IMR-90 (cell line): ENCODE data around the gene MPRIP.

Experiments
- CEBPB ChIP-seq: IDR thresholded peaks from 2 replicates; pipeline ENCODE4 v1.6.1; 2012; ENCODE audit warnings: low read depth, low read length, improper control_type of control experiment
- CTCF ChIP-seq: conservative IDR thresholded peaks from 2 replicates; pipeline ENCODE4 v1.5.1; 2012; ENCODE audit warnings: mild to moderate bottlenecking, low read depth, low read length, improper control_type of control experiment
- MAZ ChIP-seq: IDR thresholded peaks from 2 replicates; pipeline ENCODE4 v1.6.1; 2012; ENCODE audit warnings: low read depth, mild to moderate bottlenecking, low read length, improper control_type of control experiment, moderate library complexity, borderline replicate concordance
- MXI1 ChIP-seq: IDR thresholded peaks from 2 replicates; pipeline ENCODE4 v1.6.1; 2012; ENCODE audit warnings: low read depth, mild to moderate bottlenecking, low read length, moderate library complexity, borderline replicate concordance
- POLR2A ChIP-seq: IDR thresholded peaks from 2 replicates; pipeline ENCODE4 v1.6.1; 2012; ENCODE audit warnings: mild to moderate bottlenecking, low read depth, low read length
- RAD21 ChIP-seq: IDR thresholded peaks from 2 replicates; pipeline ENCODE4 v1.6.1; 2012; ENCODE audit warnings: low read length, improper control_type of control experiment
- RCOR1 ChIP-seq: IDR thresholded peaks from 2 replicates; pipeline ENCODE4 v1.6.1; 2012; ENCODE audit warnings: mild to moderate bottlenecking, low read length, improper control_type of control experiment; ENCODE audit not compliant: insufficient replicate concordance
- RFX5 ChIP-seq: IDR thresholded peaks from 2 replicates; pipeline ENCODE4 v1.8.0; 2012; ENCODE audit warnings: low read depth, mild to moderate bottlenecking, low read length, moderate library complexity
- SMC3 ChIP-seq: fragments of 150-350 bp; IDR thresholded peaks from 2 replicates; pipeline ENCODE4 v1.6.1; 2016; ENCODE audit warnings: low read depth, mild to moderate bottlenecking, antibody characterized with exemption, low read length, moderate library complexity

DNA sequence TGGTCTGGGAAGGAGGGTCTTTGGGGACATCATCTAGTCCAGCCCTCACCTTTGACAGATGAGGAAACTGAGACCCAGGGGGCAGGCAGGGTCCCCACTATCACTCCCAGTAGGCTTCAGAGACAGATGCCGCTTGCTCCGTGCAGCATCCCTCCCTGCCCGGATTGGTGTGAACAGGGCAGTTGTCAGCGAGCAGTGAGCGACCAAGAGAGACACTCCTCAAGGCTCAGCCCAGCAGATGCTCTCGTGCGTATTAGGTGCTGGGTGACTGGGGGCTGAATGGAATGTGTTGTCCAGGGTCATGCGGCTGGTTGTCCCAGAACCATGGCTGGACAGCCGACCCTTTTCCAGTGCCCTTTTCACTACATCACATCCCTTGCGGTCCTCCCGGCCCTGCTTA is 49.0 kb downstream of the MPRIP start:
- TF ChIP-seq CTCF, result no peak
- TF ChIP-seq MAZ, result no peak
- TF ChIP-seq RAD21, result no peak
- no peak for TF ChIP-seq POLR2A
- no peak for TF ChIP-seq RCOR1
- TF ChIP-seq SMC3, result no peak
- TF ChIP-seq MXI1, result no peak
- TF ChIP-seq CEBPB, result no peak
- no peak for TF ChIP-seq RFX5
